Measurements from ENCODE around the gene HACE1.

Gene HACE1

GRCh38 chr6:104713982-104714381 lies 145.7 kb downstream of the HACE1 start:
- H3K27ac ChIP-seq (ENCODE audit: low read depth, low read length) = no peak overlapping the region
- H3K36me3 ChIP-seq (ENCODE audit: control insufficient read depth, insufficient read depth, low read length) = no peaks in the 10 kb centered on the region
- no peaks in the 10 kb centered on the region for H3K4me1 ChIP-seq (ENCODE audit: control insufficient read depth, insufficient read depth, low read length)
- H3K27me3 ChIP-seq (ENCODE audit: control insufficient read depth, insufficient read depth, low read length) = no peaks in the 10 kb centered on the region
- no peak overlapping the region for H3K9ac ChIP-seq (ENCODE audit: low read length)
- no peak overlapping the region for H3K4me3 ChIP-seq (ENCODE audit: low read length)

- no peak overlapping the region for H3K4me3 ChIP-seq (ENCODE audit: low read length)
- H3K36me3 ChIP-seq (ENCODE audit: control insufficient read depth, insufficient read depth, low read length) = no peaks in the 10 kb centered on the region
- no peaks in the 10 kb centered on the region for H3K27me3 ChIP-seq (ENCODE audit: control insufficient read depth, insufficient read depth, low read length)
- H3K9ac ChIP-seq (ENCODE audit: low read length) = no peak overlapping the region
- H3K27ac ChIP-seq (ENCODE audit: low read depth, low read length) = no peak overlapping the region
- H3K4me1 ChIP-seq (ENCODE audit: control insufficient read depth, insufficient read depth, low read length) = no peaks in the 10 kb centered on the region
These were observed 148.3 kb downstream of the HACE1 start for GRCh38 chr6:104711371-104711770.

- no peaks in the 10 kb centered on the region for H3K27me3 ChIP-seq (ENCODE audit: control insufficient read depth, insufficient read depth, low read length)
- no peaks in the 10 kb centered on the region for H3K4me1 ChIP-seq (ENCODE audit: control insufficient read depth, insufficient read depth, low read length)
- no peak overlapping the region for H3K4me3 ChIP-seq (ENCODE audit: low read length)
- no peak overlapping the region for H3K9ac ChIP-seq (ENCODE audit: low read length)
- no peaks in the 10 kb centered on the region for H3K36me3 ChIP-seq (ENCODE audit: control insufficient read depth, insufficient read depth, low read length)
- no peak overlapping the region for H3K27ac ChIP-seq (ENCODE audit: low read depth, low read length)
These were observed 149.0 kb downstream of the HACE1 start for GRCh38 chr6:104710543-104711335.

- no peaks in the 10 kb centered on the region for H3K4me1 ChIP-seq (ENCODE audit: control insufficient read depth, insufficient read depth, low read length)
- H3K36me3 ChIP-seq (ENCODE audit: control insufficient read depth, insufficient read depth, low read length) = no peaks in the 10 kb centered on the region
- no peak overlapping the region for H3K27ac ChIP-seq (ENCODE audit: low read depth, low read length)
- no peaks in the 10 kb centered on the region for H3K27me3 ChIP-seq (ENCODE audit: control insufficient read depth, insufficient read depth, low read length)
- H3K4me3 ChIP-seq (ENCODE audit: low read length) = no peak overlapping the region
- no peak overlapping the region for H3K9ac ChIP-seq (ENCODE audit: low read length)
These were observed 153.7 kb downstream of the HACE1 start for GRCh38 chr6:104705916-104706442.

- Histone ChIP-seq H3K27me3 (ENCODE audit: control insufficient read depth, insufficient read depth, low read length) (no peaks in the 10 kb centered on the region), H3K9ac (ENCODE audit: low read length) (no peak overlapping the region), H3K4me3 (ENCODE audit: low read length) (no peak overlapping the region), H3K36me3 (ENCODE audit: control insufficient read depth, insufficient read depth, low read length) (no peaks in the 10 kb centered on the region), H3K4me1 (ENCODE audit: control insufficient read depth, insufficient read depth, low read length) (no peaks in the 10 kb centered on the region), H3K27ac (ENCODE audit: low read depth, low read length) (no peak overlapping the region)
These were observed 154.5 kb downstream of the HACE1 start for GRCh38 chr6:104705095-104705707.

- H3K9ac ChIP-seq (ENCODE audit: low read length) = no peak overlapping the region
- H3K27me3 ChIP-seq (ENCODE audit: control insufficient read depth, insufficient read depth, low read length) = no peaks in the 10 kb centered on the region
- H3K36me3 ChIP-seq (ENCODE audit: control insufficient read depth, insufficient read depth, low read length) = no peaks in the 10 kb centered on the region
- no peak overlapping the region for H3K4me3 ChIP-seq (ENCODE audit: low read length)
- no peaks in the 10 kb centered on the region for H3K4me1 ChIP-seq (ENCODE audit: control insufficient read depth, insufficient read depth, low read length)
- H3K27ac ChIP-seq (ENCODE audit: low read depth, low read length) = no peak overlapping the region
These were observed 155.5 kb downstream of the HACE1 start for GRCh38 chr6:104704191-104704590.

- no peak overlapping the region for H3K4me3 ChIP-seq (ENCODE audit: low read length)
- H3K36me3 ChIP-seq (ENCODE audit: control insufficient read depth, insufficient read depth, low read length) = no peaks in the 10 kb centered on the region
- H3K27ac ChIP-seq (ENCODE audit: low read depth, low read length) = no peak overlapping the region
- no peaks in the 10 kb centered on the region for H3K27me3 ChIP-seq (ENCODE audit: control insufficient read depth, insufficient read depth, low read length)
- H3K9ac ChIP-seq (ENCODE audit: low read length) = no peak overlapping the region
- no peaks in the 10 kb centered on the region for H3K4me1 ChIP-seq (ENCODE audit: control insufficient read depth, insufficient read depth, low read length)
These were observed 157.4 kb downstream of the HACE1 start for GRCh38 chr6:104702126-104702841.

GRCh38 chr6:104700371-104701185 lies 159.1 kb downstream of the HACE1 start:
- no peaks in the 10 kb centered on the region for H3K4me1 ChIP-seq (ENCODE audit: control insufficient read depth, insufficient read depth, low read length)
- no peak overlapping the region for H3K27ac ChIP-seq (ENCODE audit: low read depth, low read length)
- H3K36me3 ChIP-seq (ENCODE audit: control insufficient read depth, insufficient read depth, low read length) = no peaks in the 10 kb centered on the region
- H3K4me3 ChIP-seq (ENCODE audit: low read length) = no peak overlapping the region
- no peaks in the 10 kb centered on the region for H3K27me3 ChIP-seq (ENCODE audit: control insufficient read depth, insufficient read depth, low read length)
- no peak overlapping the region for H3K9ac ChIP-seq (ENCODE audit: low read length)

GRCh38 chr6:104699593-104700329 lies 160.0 kb downstream of the HACE1 start:
- no peaks in the 10 kb centered on the region for H3K27me3 ChIP-seq (ENCODE audit: control insufficient read depth, insufficient read depth, low read length)
- no peak overlapping the region for H3K4me3 ChIP-seq (ENCODE audit: low read length)
- no peak overlapping the region for H3K27ac ChIP-seq (ENCODE audit: low read depth, low read length)
- H3K9ac ChIP-seq (ENCODE audit: low read length) = no peak overlapping the region
- no peaks in the 10 kb centered on the region for H3K4me1 ChIP-seq (ENCODE audit: control insufficient read depth, insufficient read depth, low read length)
- H3K36me3 ChIP-seq (ENCODE audit: control insufficient read depth, insufficient read depth, low read length) = no peaks in the 10 kb centered on the region

GRCh38 chr6:104698979-104699378 lies 160.7 kb downstream of the HACE1 start:
- Histone ChIP-seq H3K27ac (ENCODE audit: low read depth, low read length) (no peak overlapping the region), H3K36me3 (ENCODE audit: control insufficient read depth, insufficient read depth, low read length) (no peaks in the 10 kb centered on the region), H3K27me3 (ENCODE audit: control insufficient read depth, insufficient read depth, low read length) (no peaks in the 10 kb centered on the region), H3K4me3 (ENCODE audit: low read length) (no peak overlapping the region), H3K4me1 (ENCODE audit: control insufficient read depth, insufficient read depth, low read length) (no peaks in the 10 kb centered on the region), H3K9ac (ENCODE audit: low read length) (no peak overlapping the region)

- Histone ChIP-seq H3K27me3 (ENCODE audit: control insufficient read depth, insufficient read depth, low read length) (no peaks in the 10 kb centered on the region), H3K9ac (ENCODE audit: low read length) (no peak overlapping the region), H3K36me3 (ENCODE audit: control insufficient read depth, insufficient read depth, low read length) (no peaks in the 10 kb centered on the region), H3K4me1 (ENCODE audit: control insufficient read depth, insufficient read depth, low read length) (no peaks in the 10 kb centered on the region), H3K27ac (ENCODE audit: low read depth, low read length) (no peak overlapping the region), H3K4me3 (ENCODE audit: low read length) (no peak overlapping the region)
These were observed 167.7 kb downstream of the HACE1 start for GRCh38 chr6:104692008-104692407.

Data from rectal smooth muscle tissue (tissue), 1 donor.